Epidermal melanocyte (primary cell): ENCODE data around the gene ADM2.

ENCODE experiments used
- DNase-seq: peaks from one replicate; pipeline ENCODE4 v3.0.0; 2011; ENCODE audit warnings: low spot score; ENCODE audit not compliant: insufficient read length

Gene ADM2

GRCh38 chr22:50445071-50445879 is 36.1 kb upstream of the ADM2 start:
- no peak for DNase-seq

- no peak for DNase-seq
These were observed 35.2 kb upstream of the ADM2 start for GRCh38 chr22:50445880-50446707.

- no peak for DNase-seq
These were observed 34.4 kb upstream of the ADM2 start for GRCh38 chr22:50446708-50447575.

GRCh38 chr22:50447576-50448551 is 33.5 kb upstream of the ADM2 start:
- no peak for DNase-seq

- no peak for DNase-seq
These were observed 28.7 kb upstream of the ADM2 start for GRCh38 chr22:50452649-50453048.

GRCh38 chr22:50454556-50455075 is 26.7 kb upstream of the ADM2 start:
- no peak for DNase-seq

GRCh38 chr22:50455201-50455600 is 26.1 kb upstream of the ADM2 start:
- DNase-seq, result no peak

- no peak for DNase-seq
These were observed 25.3 kb upstream of the ADM2 start for GRCh38 chr22:50456026-50456425.

GRCh38 chr22:50456466-50457234 is 24.7 kb upstream of the ADM2 start:
- DNase-seq, result no peak

GRCh38 chr22:50459016-50459415 is 22.3 kb upstream of the ADM2 start:
- DNase-seq, result no peak

- DNase-seq, result no peak
These were observed 21.7 kb upstream of the ADM2 start for GRCh38 chr22:50459496-50460140.

GRCh38 chr22:50460938-50461337 is 20.4 kb upstream of the ADM2 start:
- DNase-seq, result no peak

GRCh38 chr22:50461536-50461935 is 19.8 kb upstream of the ADM2 start:
- no peak for DNase-seq

- no peak for DNase-seq
These were observed 19.3 kb upstream of the ADM2 start for GRCh38 chr22:50461979-50462540.

- no peak for DNase-seq
These were observed 18.0 kb upstream of the ADM2 start for GRCh38 chr22:50463188-50463900.

- no peak for DNase-seq
These were observed 16.9 kb upstream of the ADM2 start for GRCh38 chr22:50464451-50464850.

- DNase-seq, result no peak
These were observed 16.0 kb upstream of the ADM2 start for GRCh38 chr22:50465066-50465930.
